GM13976 (cell line): Measurements from ENCODE around the gene RNU5D-1.

Experiments
- DNase-seq: peaks from one replicate; pipeline ENCODE4 v3.0.0; 2012; ENCODE audit warnings: low spot score
- in situ Hi-C: fragments of 300-500 bp; cut with MboI; formaldehyde crosslinking; loops from one replicate; pipeline ENCODE4 v1.12.0; 2022; ENCODE audit warnings: low sequenced_read_pairs, mixed read lengths, inconsistent platforms; ENCODE audit not compliant: unreplicated experiment
- TF ChIP-seq, protein P1 (sequence below): IDR thresholded peaks from 2 replicates; pipeline ENCODE4 v1.5.1; 2012; ENCODE audit warnings: borderline replicate concordance, mild to moderate bottlenecking; ENCODE audit not compliant: insufficient read depth; ENCODE audit errors: extremely low read depth, missing control alignments, control extremely low read depth

RNU5D-1 gene

DNA sequence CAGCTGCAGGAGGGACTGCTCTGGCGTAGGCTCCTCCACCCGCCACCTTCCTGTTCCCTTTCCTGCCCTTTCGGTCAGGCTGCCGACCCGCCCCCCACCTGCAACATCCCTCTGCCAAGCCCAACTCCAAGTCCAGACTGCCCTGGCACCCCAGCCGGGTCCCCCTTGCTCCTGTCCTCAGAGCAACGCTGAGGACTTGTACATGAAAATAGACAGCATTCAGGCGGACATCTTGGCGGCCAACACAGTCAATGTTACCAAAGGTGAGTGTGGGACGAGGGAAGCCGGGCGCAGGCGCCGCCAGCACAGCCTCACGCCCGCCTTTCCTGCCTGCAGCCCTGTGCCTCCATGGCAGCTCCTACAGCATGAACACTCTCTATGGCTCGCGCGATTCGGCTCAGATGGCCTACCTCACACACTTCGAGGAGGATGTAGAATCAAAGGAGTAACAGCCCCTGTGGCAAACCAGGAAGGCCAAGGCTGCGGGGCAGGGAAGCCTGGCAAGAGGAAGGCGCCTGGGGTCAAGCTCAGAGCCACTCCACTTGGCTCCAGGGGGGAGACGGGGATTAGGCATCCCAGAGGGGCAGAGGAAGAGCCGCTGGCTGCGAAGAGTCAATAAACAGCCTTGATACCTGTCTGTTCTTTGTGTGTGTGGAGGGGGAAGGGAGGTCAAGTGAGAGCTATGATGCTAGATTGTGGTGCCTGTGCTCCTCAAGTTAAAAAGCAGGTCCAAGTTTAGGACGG is 5.8 kb downstream of the RNU5D-1 start:
- in situ Hi-C loops = no loop called here
- TF ChIP-seq, protein P1, sequence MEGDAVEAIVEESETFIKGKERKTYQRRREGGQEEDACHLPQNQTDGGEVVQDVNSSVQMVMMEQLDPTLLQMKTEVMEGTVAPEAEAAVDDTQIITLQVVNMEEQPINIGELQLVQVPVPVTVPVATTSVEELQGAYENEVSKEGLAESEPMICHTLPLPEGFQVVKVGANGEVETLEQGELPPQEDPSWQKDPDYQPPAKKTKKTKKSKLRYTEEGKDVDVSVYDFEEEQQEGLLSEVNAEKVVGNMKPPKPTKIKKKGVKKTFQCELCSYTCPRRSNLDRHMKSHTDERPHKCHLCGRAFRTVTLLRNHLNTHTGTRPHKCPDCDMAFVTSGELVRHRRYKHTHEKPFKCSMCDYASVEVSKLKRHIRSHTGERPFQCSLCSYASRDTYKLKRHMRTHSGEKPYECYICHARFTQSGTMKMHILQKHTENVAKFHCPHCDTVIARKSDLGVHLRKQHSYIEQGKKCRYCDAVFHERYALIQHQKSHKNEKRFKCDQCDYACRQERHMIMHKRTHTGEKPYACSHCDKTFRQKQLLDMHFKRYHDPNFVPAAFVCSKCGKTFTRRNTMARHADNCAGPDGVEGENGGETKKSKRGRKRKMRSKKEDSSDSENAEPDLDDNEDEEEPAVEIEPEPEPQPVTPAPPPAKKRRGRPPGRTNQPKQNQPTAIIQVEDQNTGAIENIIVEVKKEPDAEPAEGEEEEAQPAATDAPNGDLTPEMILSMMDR = no peak
- no peak for DNase-seq

DNA sequence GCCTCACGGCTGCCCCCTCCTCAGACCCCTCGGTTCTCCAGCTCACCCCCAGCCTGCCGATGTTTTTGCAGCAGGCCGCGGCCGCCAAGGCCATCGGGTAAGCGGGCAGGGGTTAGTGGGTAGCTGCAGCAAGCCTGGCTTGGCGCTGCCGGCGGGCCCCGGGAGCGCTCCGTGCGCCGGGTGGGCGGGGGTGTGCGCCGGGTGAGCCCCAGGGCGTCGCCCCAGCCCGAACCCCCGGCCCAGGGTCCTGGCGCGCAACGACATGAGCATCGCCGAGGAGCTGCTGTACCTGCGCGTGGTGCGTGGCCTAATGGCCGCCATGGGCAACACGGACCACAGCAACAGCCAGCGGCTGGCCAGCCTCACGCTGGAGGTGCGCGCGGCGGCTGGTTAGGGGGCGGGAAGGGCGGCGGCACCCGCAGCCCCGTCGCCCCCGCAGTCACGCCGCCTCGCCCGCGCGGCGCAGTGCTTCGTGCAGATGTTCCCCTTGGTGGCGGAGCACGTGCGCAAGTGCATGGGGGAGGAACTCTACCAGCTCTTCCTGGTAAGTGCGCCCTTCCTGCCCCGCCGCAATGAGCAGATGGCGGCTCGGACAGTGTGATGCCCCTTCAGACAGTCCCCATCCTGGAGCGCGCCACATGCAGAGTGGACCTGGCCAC is 6.5 kb downstream of the RNU5D-1 start:
- TF ChIP-seq, protein P1 = no peak
- in situ Hi-C loops = no loop called here
- no peak for DNase-seq

DNA sequence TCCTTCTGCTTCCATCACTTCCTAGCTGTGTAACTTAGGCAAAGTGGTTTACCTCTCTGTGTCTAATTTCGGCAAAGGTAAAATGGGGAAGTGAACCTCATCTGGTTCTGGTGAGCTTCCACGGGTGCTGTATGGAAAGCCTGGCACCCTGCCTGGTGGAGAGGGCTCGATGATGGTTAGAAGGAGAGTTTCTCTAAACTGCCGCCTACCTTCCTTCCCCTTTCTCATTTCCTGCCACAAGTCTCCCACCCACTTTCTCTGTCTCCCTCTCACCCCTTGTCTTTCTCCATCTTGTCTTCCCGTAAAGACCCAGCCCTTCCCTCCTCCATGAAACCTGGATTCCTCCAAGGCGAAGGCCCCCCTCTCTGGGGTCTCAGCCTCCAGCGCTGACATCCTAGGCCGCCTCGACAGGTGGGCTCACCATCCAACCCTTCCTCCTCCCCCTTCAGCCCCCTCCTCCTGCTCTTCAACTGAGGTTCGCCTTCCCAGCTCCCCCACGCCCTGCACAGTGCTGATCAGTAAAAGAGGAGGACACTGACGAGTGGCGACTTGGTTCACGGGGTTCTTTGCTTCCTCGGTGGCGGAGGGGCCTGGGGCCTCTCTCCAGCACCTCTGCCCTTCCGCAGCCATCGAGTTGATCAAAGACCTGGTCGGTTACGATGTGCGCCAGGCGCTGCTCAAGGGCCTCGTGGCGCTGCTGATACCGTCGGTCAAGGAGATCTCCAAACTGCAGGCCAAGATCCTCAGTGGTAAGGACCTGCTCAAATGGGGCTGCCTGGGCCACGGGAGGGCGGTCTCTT is 7.3 kb downstream of the RNU5D-1 start:
- in situ Hi-C loops = no loop called here
- peak; percentile 68 for DNase-seq
- TF ChIP-seq, protein P1 = no peak

DNA sequence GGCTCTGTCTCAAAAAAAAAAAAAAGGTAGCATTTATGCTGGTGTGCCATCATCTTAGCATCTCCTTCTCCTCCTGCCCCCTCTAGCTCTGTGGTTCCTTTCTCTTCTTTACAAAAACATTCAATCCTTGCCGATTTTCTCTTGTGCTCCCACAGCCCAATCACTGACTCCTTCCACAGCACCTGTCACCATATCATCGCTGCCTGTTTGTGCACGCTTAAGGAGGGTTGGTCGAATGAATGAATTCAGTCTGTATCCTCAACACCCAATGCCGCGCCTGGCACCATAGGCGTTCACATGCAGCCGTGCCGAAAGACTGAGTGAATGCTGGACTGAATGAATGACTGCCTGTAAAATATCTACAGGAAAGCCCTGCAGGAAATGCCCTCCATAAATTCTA is 7.9 kb downstream of the RNU5D-1 start:
- in situ Hi-C loops = no loop called here
- DNase-seq = peak; percentile 27
- TF ChIP-seq, protein P1 = no peak

DNA sequence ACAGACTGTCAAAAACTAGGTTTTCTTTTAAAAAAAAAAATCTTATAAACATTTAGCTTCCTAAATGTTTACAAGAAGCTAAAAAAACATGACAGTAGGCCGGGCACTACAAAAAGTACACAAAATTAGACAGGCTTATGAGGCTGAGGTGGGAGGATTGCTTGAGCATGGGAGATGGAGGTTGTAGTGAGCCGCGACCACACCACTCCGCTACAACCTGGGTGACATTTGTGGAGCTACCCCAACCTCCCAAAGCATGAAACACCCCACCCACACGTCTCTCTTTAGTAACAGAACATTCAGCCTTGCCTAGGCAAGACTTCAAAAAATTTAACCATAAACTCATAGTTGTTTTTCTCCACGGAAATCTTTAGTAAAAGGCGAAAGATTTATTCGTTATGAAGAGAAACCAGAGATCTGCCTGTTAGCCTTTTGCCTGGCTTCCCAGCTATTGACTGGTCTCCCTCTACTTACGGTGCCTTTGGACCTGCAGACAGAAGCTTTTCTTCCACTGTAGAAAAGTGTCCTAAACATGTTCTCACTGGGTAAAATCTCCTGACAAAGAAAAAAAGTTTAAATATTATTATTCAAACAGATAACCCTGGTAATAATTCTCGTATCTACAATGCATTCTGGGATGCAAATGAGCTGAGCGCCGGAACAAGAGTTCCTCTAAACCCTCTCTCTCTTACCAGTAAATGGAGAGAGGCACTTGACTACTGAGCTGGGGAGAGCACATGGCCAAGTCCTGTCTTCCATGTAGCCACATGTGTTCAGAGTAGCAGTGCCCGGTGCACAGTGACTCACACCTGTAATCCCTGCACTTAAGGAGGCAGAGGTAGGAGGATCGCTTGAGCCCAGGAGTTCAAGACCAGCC is 9.2 kb downstream of the RNU5D-1 start:
- TF ChIP-seq, protein P1 = no peak
- in situ Hi-C loops = no loop called here
- DNase-seq = peak; percentile 82

DNA sequence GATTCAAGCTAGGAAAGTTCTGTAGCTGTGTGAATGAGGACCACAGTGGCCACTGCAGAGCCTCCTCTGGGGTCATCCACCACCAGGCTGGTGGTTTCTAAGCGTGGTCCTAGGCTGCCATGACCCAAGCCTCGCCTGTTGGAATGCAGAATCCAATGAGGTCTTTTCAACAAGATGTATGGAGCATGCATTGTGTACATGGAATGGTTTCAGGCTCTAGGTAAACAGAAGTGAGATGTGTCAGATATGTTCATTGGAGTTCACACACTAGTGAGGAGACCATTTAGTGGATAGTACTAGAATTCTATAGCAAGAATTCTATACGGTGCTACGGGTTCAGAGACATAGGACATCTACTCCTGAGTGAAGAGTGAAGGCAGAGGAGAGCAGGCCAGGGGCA is 10.7 kb downstream of the RNU5D-1 start:
- in situ Hi-C loops = no loop called here
- TF ChIP-seq, protein P1 = no peak
- no peak for DNase-seq
